Breast epithelium (tissue), 3 donors: Measurements from ENCODE around the gene ONECUT2.

ENCODE experiments used
- POLR2A ChIP-seq: fragments of 450-650 bp; IDR thresholded peaks from one replicate; pipeline ENCODE4 v1.6.1; 2016; ENCODE audit warnings: antibody characterized with exemption, mild to moderate bottlenecking, moderate library complexity
- POLR2AphosphoS5 ChIP-seq, 3 donors: sonication (generic); formaldehyde crosslinking; IDR thresholded peaks; one replicate each; pipeline ENCODE4 v1.6.1; 2017; ENCODE audit warnings: antibody characterized with exemption in 3 of 3
- TF ChIP-seq, protein P1 (sequence below), 3 donors: fragments of 450-650 bp; IDR thresholded peaks; one replicate each; pipeline ENCODE4 v1.5.1; 2016 to 2017; ENCODE audit warnings: antibody characterized with exemption in 3 of 3, mild to moderate bottlenecking in 3 of 3, moderate library complexity in 3 of 3

DNA sequence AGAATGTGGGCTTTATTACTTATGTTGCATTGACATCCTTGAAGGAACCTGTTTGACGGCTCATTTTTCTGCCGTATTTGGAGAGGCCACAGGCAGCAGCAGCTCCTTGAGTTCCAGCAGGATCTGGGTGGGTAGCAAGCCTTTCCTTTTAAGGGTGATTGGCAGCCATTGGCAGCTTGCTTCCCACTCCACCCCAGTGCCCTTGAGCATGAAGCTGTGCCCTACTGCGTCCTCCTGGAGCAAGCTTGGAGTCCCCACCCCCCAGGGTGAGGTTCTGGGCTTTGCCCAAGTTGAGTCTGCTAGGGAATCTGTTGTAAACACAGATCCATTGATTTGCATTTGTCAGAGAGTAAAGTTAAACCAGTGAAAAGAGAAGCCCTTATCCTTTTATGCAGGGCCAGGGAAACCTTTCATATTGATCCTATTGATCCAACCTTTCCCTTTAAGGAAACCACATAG lies 9.2 kb downstream of the ONECUT2 start:
- TF ChIP-seq POLR2A (no peak), POLR2AphosphoS5 (IDR thresholded peaks at IDR 0.05) (no peak)
- TF ChIP-seq, protein P1, sequence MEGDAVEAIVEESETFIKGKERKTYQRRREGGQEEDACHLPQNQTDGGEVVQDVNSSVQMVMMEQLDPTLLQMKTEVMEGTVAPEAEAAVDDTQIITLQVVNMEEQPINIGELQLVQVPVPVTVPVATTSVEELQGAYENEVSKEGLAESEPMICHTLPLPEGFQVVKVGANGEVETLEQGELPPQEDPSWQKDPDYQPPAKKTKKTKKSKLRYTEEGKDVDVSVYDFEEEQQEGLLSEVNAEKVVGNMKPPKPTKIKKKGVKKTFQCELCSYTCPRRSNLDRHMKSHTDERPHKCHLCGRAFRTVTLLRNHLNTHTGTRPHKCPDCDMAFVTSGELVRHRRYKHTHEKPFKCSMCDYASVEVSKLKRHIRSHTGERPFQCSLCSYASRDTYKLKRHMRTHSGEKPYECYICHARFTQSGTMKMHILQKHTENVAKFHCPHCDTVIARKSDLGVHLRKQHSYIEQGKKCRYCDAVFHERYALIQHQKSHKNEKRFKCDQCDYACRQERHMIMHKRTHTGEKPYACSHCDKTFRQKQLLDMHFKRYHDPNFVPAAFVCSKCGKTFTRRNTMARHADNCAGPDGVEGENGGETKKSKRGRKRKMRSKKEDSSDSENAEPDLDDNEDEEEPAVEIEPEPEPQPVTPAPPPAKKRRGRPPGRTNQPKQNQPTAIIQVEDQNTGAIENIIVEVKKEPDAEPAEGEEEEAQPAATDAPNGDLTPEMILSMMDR (IDR thresholded peaks at IDR 0.05), result no peak
